ENCODE measurements around the gene NDOR1.

NDOR1 gene

GRCh38 chr9:137251194-137251461, 45.6 kb downstream of the NDOR1 start, which contains the start of gene STPG3:
STPG3 (plus strand) TSS chr9:137251286; CDS start chr9:137251287, 1 bp downstream.
- H3K27me3 ChIP-seq (ENCODE audit: insufficient read depth, low read length, poor library complexity, severe bottlenecking): peaks cover 4% of the 10 kb centered on the region
- no peaks in the 10 kb centered on the region for H3K9me2 ChIP-seq (replicated peaks; ENCODE audit: low read depth, low read length)
- no peak within 1 kb of the TSS for H2AFZ ChIP-seq (ENCODE audit: low read length)
- H3K9ac ChIP-seq (ENCODE audit: low read depth, low read length, poor library complexity, severe bottlenecking): no peak within 1 kb of the TSS
- H3K9me3 ChIP-seq (ENCODE audit: insufficient read depth, low read depth, low read length): no peaks in the 10 kb centered on the region
- H3K36me3 ChIP-seq (ENCODE audit: insufficient read depth, low read length): no peaks in the 10 kb centered on the region
- H3K4me1 ChIP-seq (ENCODE audit: insufficient read depth, low read length, poor library complexity, severe bottlenecking): peaks cover 21% of the 10 kb centered on the region
- no peak for TF ChIP-seq EZH2phosphoT487 (IDR thresholded peaks at IDR 0.05; ENCODE audit: borderline replicate concordance)
- TF ChIP-seq CTCF (conservative IDR thresholded peaks at IDR 0.05; ENCODE audit: low read length): no peak
- H3K79me2 ChIP-seq (ENCODE audit: insufficient read depth, low read length): peaks cover 19% of the 10 kb centered on the region
- H3K4me2 ChIP-seq (ENCODE audit: low read depth, low read length, poor library complexity, severe bottlenecking): no peak within 1 kb of the TSS
- peaks cover 7% of the 10 kb centered on the region for H4K20me1 ChIP-seq (ENCODE audit: insufficient read depth, low read length, poor library complexity, severe bottlenecking)
- no peaks in the 10 kb centered on the region for H3F3A ChIP-seq (ENCODE audit: low read depth)
- H3K4me3 ChIP-seq (ENCODE audit: low read length, poor library complexity, severe bottlenecking): no peak within 1 kb of the TSS

GRCh38 chr9:137251490-137252268, 46.2 kb downstream of the NDOR1 start:
- Histone ChIP-seq H3K4me2 (ENCODE audit: low read depth, low read length, poor library complexity, severe bottlenecking) (no peak overlapping the region), H3K9me2 (replicated peaks; ENCODE audit: low read depth, low read length) (no peaks in the 10 kb centered on the region), H2AFZ (ENCODE audit: low read length) (no peak overlapping the region), H4K20me1 (ENCODE audit: insufficient read depth, low read length, poor library complexity, severe bottlenecking) (peaks cover 12% of the 10 kb centered on the region), H3K36me3 (ENCODE audit: insufficient read depth, low read length) (no peaks in the 10 kb centered on the region), H3K27me3 (ENCODE audit: insufficient read depth, low read length, poor library complexity, severe bottlenecking) (peaks cover 4% of the 10 kb centered on the region), H3K9me3 (ENCODE audit: insufficient read depth, low read depth, low read length) (no peaks in the 10 kb centered on the region), H3K4me1 (ENCODE audit: insufficient read depth, low read length, poor library complexity, severe bottlenecking) (peaks cover 26% of the 10 kb centered on the region), H3K9ac (ENCODE audit: low read depth, low read length, poor library complexity, severe bottlenecking) (no peak overlapping the region), H3F3A (ENCODE audit: low read depth) (no peaks in the 10 kb centered on the region), H3K4me3 (ENCODE audit: low read length, poor library complexity, severe bottlenecking) (no peak overlapping the region), H3K79me2 (ENCODE audit: insufficient read depth, low read length) (peaks cover 25% of the 10 kb centered on the region)
- no peak for TF ChIP-seq EZH2phosphoT487 (IDR thresholded peaks at IDR 0.05; ENCODE audit: borderline replicate concordance)
- no peak for TF ChIP-seq CTCF (conservative IDR thresholded peaks at IDR 0.05; ENCODE audit: low read length)

- no peak overlapping the region for H3K4me3 ChIP-seq (ENCODE audit: low read length, poor library complexity, severe bottlenecking)
- H4K20me1 ChIP-seq (ENCODE audit: insufficient read depth, low read length, poor library complexity, severe bottlenecking): peaks cover 15% of the 10 kb centered on the region
- H3K36me3 ChIP-seq (ENCODE audit: insufficient read depth, low read length): no peaks in the 10 kb centered on the region
- peak overlapping the region; percentile 97 for H3K4me2 ChIP-seq (ENCODE audit: low read depth, low read length, poor library complexity, severe bottlenecking)
- no peak for TF ChIP-seq EZH2phosphoT487 (IDR thresholded peaks at IDR 0.05; ENCODE audit: borderline replicate concordance)
- no peak for TF ChIP-seq CTCF (conservative IDR thresholded peaks at IDR 0.05; ENCODE audit: low read length)
- H3K27me3 ChIP-seq (ENCODE audit: insufficient read depth, low read length, poor library complexity, severe bottlenecking): peaks cover 4% of the 10 kb centered on the region
- H3K9me2 ChIP-seq (replicated peaks; ENCODE audit: low read depth, low read length): no peaks in the 10 kb centered on the region
- no peak overlapping the region for H3K9ac ChIP-seq (ENCODE audit: low read depth, low read length, poor library complexity, severe bottlenecking)
- H3K9me3 ChIP-seq (ENCODE audit: insufficient read depth, low read depth, low read length): no peaks in the 10 kb centered on the region
- peaks cover 30% of the 10 kb centered on the region for H3K4me1 ChIP-seq (ENCODE audit: insufficient read depth, low read length, poor library complexity, severe bottlenecking)
- H3K79me2 ChIP-seq (ENCODE audit: insufficient read depth, low read length): peaks cover 30% of the 10 kb centered on the region
- no peaks in the 10 kb centered on the region for H3F3A ChIP-seq (ENCODE audit: low read depth)
- no peak overlapping the region for H2AFZ ChIP-seq (ENCODE audit: low read length)
Measured at GRCh38 chr9:137252555-137253506, 47.3 kb downstream of the NDOR1 start.

Data from Loucy (cell line).